LNCaP clone FGC (cell line): ENCODE measurements around the gene SOCS4.

Source experiments
- DNase-seq: peaks from one replicate; pipeline ENCODE4 v3.0.0-alpha.2; 2011; ENCODE audit warnings: low read depth
- H3K4me3 ChIP-seq: 2 replicates; pipeline ENCODE4 v1.5.1; 2011; ENCODE audit warnings: mild to moderate bottlenecking, low read depth, low read length, control low read depth
- CTCF ChIP-seq: IDR thresholded peaks from 2 replicates; pipeline ENCODE4 v1.5.1; 2012; ENCODE audit warnings: mild to moderate bottlenecking; ENCODE audit not compliant: control insufficient read depth, insufficient read depth; ENCODE audit errors: extremely low read depth

SOCS4 gene, protein sequence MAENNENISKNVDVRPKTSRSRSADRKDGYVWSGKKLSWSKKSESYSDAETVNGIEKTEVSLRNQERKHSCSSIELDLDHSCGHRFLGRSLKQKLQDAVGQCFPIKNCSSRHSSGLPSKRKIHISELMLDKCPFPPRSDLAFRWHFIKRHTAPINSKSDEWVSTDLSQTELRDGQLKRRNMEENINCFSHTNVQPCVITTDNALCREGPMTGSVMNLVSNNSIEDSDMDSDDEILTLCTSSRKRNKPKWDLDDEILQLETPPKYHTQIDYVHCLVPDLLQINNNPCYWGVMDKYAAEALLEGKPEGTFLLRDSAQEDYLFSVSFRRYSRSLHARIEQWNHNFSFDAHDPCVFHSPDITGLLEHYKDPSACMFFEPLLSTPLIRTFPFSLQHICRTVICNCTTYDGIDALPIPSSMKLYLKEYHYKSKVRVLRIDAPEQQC

GRCh38 chr14:55026793-55027561, at the start of gene SOCS4, which contains the start of gene WDHD1:
SOCS4 (plus strand) TSS chr14:55027236; CDS start chr14:55043042, 15,806 bp downstream.
WDHD1 (minus strand) TSS chr14:55027099; CDS start chr14:55026787, 312 bp downstream.
- peak; percentile 77 for DNase-seq
- TF ChIP-seq CTCF = peak; percentile 20
- peak within 1 kb of the TSS; percentile 88 for H3K4me3 ChIP-seq

- TF ChIP-seq CTCF = no peak
- no peak for DNase-seq
- H3K4me3 ChIP-seq = no peak overlapping the region
Measured at GRCh38 chr14:54979039-54979438, 48.0 kb upstream of the SOCS4 start.

GRCh38 chr14:54981698-54982097, 45.3 kb upstream of the SOCS4 start:
- no peak overlapping the region for H3K4me3 ChIP-seq
- TF ChIP-seq CTCF = no peak
- no peak for DNase-seq

- DNase-seq = no peak
Measured at GRCh38 chr14:54985156-54985555, 41.9 kb upstream of the SOCS4 start.

DNA sequence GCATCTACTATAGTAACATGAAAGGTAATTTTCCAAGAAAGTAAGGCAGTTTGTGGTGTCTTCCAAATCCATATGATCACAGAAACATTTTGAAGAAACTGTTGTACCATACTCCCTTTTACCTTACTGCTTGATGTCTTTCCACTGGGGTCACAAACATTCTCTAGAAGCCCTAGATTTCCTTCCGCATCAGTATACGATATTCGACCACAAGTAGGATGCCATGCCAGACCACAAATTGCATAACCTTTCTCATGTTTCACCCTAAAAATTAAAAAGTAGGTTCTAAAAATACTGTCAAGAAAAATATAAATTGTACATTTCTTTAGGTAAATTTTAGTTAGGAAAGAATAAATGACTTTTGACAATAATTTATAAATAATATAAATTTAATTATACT, 26.7 kb upstream of the SOCS4 start:
- no peak for DNase-seq
- no peak for TF ChIP-seq CTCF
- no peak overlapping the region for H3K4me3 ChIP-seq

More at GRCh38 chr14:54985156-54985555, 41.9 kb upstream of the SOCS4 start:
- H3K4me3 ChIP-seq = no peak overlapping the region
- TF ChIP-seq CTCF = no peak

DNA sequence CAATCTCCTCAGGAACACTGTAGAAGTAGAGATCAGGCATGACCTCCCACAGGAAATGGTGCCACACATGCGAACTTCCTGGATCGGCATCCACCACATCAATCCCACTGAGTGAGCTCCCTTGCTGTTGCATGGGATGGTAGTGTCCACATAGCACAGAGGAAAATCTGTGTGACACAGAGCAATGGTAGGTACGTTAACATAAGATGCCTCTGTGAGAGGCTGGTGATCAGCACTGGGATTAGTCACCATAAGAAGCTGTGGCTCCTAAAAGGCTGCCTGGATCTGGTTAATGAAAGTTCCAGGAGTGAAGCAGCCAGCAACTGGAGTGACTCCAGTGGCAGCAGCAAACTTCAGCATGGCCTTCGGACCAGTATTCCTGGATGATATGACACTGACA, 22.0 kb upstream of the SOCS4 start:
- H3K4me3 ChIP-seq = no peak overlapping the region
- no peak for TF ChIP-seq CTCF
- DNase-seq = no peak
